Right renal cortex interstitium (tissue), 3 donors: Measurements from ENCODE around the gene MAP2K3. TPM values are rescaled to one million over a fixed set of nuclear protein-coding genes. Genes with fewer than 3 reads are reported as not detected.
"Not testable (repeated sequence)": the region's sequence is repeated elsewhere in the genome, so short reads cannot be mapped to it uniquely, and the experiment has no call there.

Experiments
- DNase-seq, 3 donors: peaks; one replicate each; pipeline ENCODE4 v3.0.0-alpha.2; 2013; ENCODE audit warnings: low read depth in 3 of 3, low spot score in 2 of 3
- polyA plus RNA-seq, 3 donors: library from polyadenylated mRNA; unstranded; fragments of 120-200 nt; gene quantifications; one replicate each; pipeline ENCODE4 v1.2.1, GENCODE V29; 2013; ENCODE audit not compliant: insufficient read length in 3 of 3

The MAP2K3 gene
- polyA plus RNA-seq, 3 donors: 17.3 to 21.8 (median 17.6) TPM

- DNase-seq: no peak
These were observed 10.8 kb downstream of the MAP2K3 start for GRCh38 chr17:21295036-21295952.

DNA sequence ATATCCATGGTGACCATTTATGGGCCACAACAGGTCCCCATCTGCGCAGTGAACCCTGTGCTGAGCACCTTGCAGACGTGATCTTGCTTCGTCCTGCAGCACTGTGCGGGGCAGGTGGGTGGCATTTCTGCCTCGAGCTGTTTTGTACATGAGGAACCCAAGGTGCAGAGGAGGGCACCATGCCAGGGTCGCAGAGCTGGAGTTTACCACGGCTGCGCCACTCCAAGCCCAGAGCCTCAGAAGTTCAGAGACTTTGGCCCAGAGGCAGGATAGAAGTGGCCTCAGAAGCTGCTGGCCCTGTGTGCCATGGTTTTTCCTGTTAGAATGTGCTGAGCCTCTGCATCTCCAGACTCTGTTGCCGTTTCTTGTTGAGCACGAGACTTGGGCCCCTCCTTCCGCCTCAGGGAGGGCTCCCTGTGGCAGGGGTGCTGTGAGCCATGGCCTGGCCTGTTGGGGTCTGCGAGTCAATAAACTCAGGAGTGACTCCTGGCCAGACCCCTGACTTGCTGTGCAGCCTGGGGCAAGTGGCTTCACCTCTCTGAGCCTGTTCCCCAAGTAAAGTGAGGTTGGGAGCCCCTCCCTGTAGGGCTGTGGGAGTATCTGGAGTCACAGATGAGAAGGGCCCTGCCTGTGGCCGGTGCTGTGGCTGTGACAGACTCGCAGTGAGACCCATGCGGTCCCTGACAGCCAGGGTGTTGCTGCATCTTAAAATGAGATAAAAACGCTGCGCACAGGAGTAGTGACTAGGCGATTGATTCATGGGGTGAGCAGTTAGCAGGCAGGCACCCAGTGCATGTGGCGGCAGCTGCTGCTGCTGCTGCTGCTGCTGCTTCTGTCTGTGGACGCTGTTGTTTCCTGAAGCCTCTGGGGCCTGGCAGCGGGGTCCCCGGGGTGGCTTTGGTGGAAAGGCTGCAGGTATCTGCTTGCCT is 11.8 kb downstream of the MAP2K3 start:
- DNase-seq: no peak

- DNase-seq: no peak
These were observed 12.6 kb downstream of the MAP2K3 start for GRCh38 chr17:21297026-21297520.

DNA sequence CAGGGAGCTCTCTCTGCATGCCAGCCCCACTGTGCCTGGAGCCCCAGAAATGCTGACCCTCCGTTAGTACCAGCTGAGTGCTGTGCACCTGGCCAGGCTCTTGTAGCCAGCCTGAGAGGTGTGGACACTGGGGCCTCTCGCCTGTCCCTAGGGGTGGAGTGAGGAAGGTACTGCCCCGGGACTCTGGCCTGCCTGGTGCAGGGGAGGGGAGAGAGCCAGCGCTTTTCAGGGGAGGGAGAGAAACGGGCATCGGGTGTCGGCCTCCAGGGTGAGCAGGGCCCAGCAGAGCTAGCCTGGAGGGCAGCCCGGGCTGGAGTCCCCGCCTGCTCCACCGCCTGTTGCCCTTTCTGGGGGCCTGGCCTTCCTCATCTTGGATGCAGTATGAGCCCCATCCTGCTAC is 13.1 kb downstream of the MAP2K3 start:
- no peak for DNase-seq

DNA sequence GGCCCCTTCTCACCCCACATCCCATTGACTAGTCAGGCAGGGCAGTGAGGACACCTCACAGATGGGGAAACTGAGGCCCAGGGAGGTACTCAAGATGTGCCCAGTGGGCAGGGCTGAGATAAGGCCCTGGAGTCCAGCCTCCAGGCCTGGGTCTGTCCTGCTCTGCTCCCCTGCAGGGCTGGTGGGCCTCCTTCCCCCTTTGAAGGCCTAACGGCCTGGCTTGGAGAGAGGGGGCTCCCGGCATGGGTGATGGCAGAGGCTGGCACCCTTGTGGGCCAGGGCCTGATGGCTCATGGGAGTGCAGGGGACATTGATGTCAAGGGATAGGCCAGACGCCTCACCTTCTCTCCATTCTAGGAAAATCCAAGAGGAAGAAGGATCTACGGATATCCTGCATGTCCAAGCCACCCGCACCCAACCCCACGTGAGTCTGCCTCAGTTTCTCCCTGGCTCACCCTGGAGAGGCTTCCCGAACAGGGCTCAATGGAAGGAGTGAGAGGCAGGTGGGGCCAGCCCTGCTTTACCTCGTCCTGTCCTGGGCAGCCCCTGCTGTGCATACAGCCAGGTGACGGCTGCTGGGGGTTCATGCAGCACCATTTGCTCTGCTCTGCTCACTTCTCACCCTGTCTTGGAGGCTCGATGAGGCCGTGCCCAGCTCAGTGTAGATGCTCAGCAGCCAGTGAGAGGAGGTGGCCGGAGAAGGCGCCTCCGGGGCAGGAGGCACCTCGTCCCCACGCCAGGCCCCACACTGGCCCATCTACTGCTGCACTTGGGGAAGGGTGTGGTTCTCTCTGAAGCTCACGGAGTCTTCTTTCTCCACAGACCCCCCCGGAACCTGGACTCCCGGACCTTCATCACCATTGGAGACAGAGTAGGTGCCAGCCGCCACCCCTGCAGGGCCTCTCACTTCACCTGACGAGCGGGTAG is 13.8 kb downstream of the MAP2K3 start:
- DNase-seq: no peak

DNA sequence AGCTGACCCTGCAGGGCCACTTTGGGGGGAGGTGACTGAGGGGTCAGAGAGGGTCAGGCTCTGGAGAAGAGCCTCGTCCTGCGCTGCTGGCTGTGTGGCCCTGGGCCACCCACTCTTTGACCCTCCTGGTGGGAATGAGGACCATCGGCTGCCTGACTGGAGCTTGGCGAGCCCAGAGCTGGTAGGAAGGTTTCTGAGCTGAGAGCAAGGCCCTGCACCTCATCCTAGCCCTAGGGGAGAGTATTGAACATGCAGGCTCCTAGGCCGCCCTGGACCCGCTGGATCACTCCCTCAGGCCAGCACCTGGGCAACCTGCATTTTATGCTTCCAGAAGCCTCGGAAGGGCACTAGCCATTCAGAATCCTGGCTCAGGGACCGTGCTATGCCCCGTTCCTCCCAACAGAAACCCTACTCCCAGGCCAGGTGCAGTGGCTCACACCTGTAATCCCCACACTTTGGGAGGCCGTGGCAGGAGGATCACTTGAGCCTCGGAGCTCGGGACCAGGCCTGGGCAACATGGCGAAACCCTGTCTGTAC is 14.5 kb downstream of the MAP2K3 start:
- no peak for DNase-seq

GRCh38 chr17:21299981-21300600 is 15.6 kb downstream of the MAP2K3 start:
- no peak for DNase-seq

DNA sequence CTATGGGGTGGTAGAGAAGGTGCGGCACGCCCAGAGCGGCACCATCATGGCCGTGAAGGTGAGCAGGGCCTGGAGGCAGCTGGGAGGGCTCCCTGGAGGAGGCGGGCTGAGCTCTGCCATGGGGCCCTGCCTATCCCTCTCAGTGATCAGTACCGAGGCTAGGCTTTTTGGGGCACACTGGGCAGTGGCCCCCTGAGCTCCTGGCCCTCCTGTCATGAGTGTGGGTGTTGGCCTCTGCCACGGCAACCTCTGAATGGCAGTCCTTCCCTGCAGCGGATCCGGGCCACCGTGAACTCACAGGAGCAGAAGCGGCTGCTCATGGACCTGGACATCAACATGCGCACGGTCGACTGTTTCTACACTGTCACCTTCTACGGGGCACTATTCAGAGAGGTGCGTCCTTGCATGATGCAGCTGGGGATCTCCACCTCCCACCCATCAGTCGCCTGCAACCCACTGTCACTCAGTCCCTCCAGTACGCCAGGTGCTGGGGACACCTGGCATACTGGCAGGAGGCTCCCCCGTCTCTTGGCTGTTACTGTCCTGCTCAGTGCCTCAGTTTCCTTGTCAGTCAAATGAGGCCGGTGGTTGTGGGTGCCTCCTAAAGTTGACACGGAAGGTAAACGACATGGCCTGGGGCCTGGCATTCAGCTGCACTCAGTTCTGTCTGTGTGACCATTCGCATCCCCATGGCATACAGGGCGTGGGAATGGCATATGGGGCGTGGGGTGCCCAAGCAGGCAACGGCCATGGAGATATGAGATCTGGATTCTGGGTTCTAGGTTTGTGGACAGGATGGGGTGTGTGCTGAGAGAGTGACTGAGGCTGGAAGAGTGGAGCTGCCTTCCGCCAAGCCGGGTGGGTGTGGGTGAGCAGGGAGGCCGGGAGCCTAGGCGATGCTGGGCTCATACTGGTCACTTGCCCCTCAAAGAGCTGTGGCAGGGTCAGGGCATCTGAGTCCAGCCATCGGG is 16.4 kb downstream of the MAP2K3 start:
- DNase-seq: no peak

- no peak for DNase-seq
These were observed 17.4 kb downstream of the MAP2K3 start for GRCh38 chr17:21301593-21302550.

DNA sequence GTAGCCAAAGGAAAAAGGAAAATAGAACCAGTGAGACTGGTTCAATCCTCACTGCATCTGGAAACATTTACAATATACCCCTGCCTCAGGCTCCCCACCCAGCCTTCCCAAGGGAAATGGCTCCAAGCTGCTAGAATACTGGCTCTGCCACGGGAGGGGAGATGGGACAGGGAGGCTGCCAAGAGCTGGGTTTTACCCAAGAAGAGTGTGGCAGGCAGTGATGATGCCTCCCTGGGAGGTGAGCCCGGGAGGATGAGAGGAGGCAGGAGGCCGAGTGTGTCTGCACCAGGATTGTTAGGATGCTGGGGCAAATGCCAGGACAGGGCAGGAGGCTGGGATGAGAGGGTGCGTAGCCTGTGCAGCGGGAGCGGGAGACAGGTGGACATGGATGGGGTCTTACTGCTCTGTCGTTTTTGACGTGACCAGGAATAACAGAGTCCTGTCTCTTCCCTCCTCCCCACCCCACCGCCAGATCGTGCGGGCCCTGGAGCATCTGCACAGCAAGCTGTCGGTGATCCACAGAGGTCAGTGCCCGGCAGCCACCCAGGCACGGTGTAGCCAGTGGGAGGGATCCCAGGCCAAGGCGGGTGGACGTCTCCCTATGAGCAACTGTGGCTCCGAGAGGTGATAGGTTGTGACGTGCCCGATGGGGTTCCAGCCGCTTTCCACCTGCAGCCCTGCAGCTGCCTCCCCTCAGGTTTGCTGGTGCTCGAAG is 18.4 kb downstream of the MAP2K3 start:
- no peak for DNase-seq

GRCh38 chr17:21303441-21304065 is 19.0 kb downstream of the MAP2K3 start:
- no peak for DNase-seq

- no peak for DNase-seq
These were observed 19.6 kb downstream of the MAP2K3 start for GRCh38 chr17:21304091-21304490.

DNA sequence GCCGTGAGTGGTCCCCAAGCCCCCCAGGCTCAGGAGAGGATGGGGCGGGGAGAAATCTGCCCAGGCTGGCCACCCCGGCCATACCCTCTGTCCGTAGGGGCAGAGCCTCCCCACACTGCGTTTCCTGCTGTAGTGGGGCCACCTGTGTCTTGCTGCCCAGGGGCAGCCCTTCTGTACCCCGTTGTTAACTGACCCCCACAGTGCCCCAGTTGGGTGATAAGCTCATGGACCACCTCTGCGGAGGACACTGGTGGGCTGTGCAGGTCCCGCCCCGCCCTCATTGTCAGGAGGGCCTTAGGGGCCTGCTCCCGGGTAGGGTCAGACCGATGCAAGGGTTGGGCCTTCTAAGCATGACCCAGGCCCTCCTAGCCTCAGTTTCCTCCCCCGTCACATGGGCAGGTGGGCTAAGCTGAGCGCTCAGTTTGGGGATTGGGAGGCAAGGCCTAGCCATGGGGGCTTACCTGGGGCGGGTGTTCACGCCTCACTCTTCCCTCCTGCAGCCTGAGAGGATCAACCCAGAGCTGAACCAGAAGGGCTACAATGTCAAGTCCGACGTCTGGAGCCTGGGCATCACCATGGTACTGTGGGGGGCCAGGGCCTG is 20.1 kb downstream of the MAP2K3 start:
- DNase-seq: not testable (repeated sequence)

DNA sequence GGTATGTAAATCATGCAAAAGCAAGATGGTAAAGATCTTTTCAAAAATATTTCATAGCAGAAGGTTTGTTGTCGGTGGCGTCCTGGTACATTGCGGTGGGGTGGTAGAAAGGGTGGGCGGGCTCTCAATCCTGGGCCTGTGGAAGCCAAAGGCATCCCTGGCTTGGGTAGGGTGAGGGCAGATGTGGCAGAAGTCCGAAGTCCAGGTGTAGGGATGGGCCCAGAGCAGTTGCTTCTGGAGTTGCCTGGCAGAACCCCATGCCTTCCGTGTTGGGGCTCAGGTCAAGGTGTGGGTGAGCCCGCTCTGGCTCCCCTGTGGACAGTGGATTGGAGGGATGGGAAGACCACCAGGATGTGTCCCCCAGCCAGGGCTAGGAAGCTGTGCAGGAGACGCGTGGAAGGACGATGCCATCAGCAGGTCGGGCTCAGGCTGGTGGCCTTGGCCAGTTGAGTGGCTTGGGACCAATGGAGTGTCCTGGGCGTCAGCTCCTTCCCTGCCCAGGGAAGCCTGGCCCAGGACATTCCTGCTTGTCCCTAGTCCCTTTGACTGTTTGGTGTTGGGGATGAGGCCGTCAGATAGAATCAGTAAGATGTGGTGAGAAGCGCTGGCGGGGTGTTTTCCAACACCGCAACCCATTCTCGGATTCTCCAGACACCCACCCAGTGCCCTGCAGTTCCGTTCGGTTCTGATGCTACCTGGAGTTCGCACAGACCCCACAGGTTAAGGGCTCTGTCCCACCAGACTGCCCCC is 21.1 kb downstream of the MAP2K3 start:
- not testable (repeated sequence) for DNase-seq
